ENCODE data around the gene MX1. TPM values are rescaled to one million over a fixed set of nuclear protein-coding genes. Genes with fewer than 3 reads are reported as not detected.

MX1 gene
- total RNA-seq, 1 donor: 16.0 TPM

GRCh38 chr21:41446586-41446985, 20.5 kb downstream of the MX1 start:
- peak; percentile 71 for DNase-seq (ENCODE audit: low read depth)
- H3K4me3 ChIP-seq (ENCODE audit: low read depth, low read length): no peak overlapping the region
- TF ChIP-seq CTCF (IDR thresholded peaks at IDR 0.05; ENCODE audit: insufficient read depth, low read depth, low read length): no peak

GRCh38 chr21:41447356-41447755, 21.3 kb downstream of the MX1 start:
- H3K4me3 ChIP-seq (ENCODE audit: low read depth, low read length): no peak overlapping the region
- DNase-seq (ENCODE audit: low read depth): no peak
- no peak for TF ChIP-seq CTCF (IDR thresholded peaks at IDR 0.05; ENCODE audit: insufficient read depth, low read depth, low read length)

GRCh38 chr21:41449613-41450012, 23.6 kb downstream of the MX1 start:
- no peak for TF ChIP-seq CTCF (IDR thresholded peaks at IDR 0.05; ENCODE audit: insufficient read depth, low read depth, low read length)
- DNase-seq (ENCODE audit: low read depth): no peak
- H3K4me3 ChIP-seq (ENCODE audit: low read depth, low read length): no peak overlapping the region

- DNase-seq (ENCODE audit: low read depth): no peak
- no peak for TF ChIP-seq CTCF (IDR thresholded peaks at IDR 0.05; ENCODE audit: insufficient read depth, low read depth, low read length)
- H3K4me3 ChIP-seq (ENCODE audit: low read depth, low read length): no peak overlapping the region
These were observed 26.0 kb downstream of the MX1 start for GRCh38 chr21:41451753-41452676.

- TF ChIP-seq CTCF (IDR thresholded peaks at IDR 0.05; ENCODE audit: insufficient read depth, low read depth, low read length): no peak
- H3K4me3 ChIP-seq (ENCODE audit: low read depth, low read length): no peak overlapping the region
- no peak for DNase-seq (ENCODE audit: low read depth)
These were observed 27.2 kb downstream of the MX1 start for GRCh38 chr21:41453198-41453597.

- no peak for TF ChIP-seq CTCF (IDR thresholded peaks at IDR 0.05; ENCODE audit: insufficient read depth, low read depth, low read length)
- no peak for DNase-seq (ENCODE audit: low read depth)
- no peak overlapping the region for H3K4me3 ChIP-seq (ENCODE audit: low read depth, low read length)
These were observed 27.7 kb downstream of the MX1 start for GRCh38 chr21:41453761-41454160.

Measured in fibroblast of villous mesenchyme (primary cell).